Cerebellar cortex (tissue), 1 donor: ENCODE data around the gene PLEKHG3.

Experiments
- DNase-seq: peaks from one replicate; pipeline ENCODE4 v3.0.0-alpha.2; 2015; ENCODE audit warnings: low spot score

The PLEKHG3 gene

DNA sequence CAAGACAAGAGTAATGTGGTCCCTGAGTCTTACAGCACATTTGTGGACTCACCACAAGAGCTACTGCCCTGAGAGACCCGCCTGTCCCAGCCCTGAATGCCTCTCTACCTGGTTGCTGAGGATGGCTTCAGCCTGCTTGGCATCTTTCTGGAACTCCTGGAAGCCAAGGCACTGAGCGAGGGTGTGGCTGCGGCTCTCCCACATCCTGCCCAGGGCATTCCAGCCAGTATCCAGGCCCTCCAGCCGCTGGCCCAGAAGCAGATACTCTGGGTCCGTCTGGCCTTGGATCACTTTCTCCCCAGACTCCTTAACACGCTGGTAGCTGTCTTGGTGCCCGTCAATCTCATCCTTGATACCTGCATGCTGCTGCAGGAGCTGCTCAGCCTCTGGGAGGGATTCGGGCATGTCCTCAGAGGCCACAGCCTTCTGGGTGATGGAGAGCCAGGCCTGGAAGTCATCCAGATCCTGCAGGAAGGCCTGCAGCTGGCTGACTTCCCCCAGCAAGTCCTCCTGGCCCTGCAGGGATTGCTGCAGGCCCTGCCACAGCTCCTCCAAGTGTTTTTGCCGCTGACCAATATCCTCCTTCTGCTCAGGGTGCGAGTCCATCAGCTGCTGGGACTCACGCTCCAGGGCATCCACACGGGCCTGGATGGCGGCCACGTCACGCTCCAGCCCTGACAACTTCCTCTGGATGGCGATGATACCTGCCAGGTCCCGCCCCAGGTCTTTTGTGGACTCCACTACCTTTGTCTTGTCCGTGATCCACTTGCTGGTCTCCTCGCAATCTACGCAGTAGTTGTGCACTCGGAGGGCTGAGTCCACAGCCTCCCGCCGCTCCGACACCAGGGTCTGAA, 82.3 kb downstream of the PLEKHG3 start:
- DNase-seq = no peak

- DNase-seq = no peak
Measured at GRCh38 chr14:64787619-64788018, 83.4 kb downstream of the PLEKHG3 start.

DNA sequence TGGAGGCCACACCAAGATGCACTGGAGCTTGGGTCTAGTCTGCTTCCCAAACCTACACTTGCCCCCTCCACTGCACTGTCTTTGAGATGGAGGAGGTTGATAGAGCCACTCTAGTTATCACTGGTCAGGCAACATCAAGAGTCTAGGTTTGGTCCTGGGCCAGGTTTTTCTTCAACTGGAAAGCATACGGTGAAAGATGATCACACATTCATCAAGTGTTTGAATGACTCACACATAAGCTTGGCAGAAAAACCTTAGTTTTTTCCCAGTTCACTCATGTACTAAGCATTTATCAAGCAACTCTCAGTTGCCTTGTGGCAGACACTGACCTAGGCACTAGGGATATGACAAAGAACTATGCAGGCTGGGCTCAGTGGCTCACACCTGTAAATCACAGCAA, 84.5 kb downstream of the PLEKHG3 start:
- DNase-seq = no peak

GRCh38 chr14:64789696-64790095, 85.5 kb downstream of the PLEKHG3 start:
- DNase-seq = no peak

- no peak for DNase-seq
Measured at GRCh38 chr14:64790478-64790877, 86.3 kb downstream of the PLEKHG3 start.

DNA sequence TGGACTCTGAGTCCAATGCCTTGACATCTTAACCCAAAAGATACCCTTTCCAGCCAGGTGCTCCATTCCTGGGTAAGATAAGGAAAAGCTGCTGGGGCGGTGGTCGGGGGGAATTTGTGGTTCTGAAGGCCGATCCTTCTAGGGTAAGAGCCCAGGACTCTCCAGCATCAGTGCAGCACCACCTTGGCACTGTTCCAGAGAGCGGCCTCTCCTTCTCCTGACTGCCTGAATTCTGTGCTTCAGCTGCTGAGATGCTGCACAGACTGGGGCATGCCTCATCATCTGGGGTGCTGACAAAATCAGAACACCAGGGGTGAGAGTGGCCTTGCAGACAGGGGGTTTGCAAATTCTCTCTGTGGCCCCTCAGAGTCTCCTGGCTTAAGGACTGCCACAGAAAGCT, 88.0 kb downstream of the PLEKHG3 start:
- DNase-seq = no peak

DNA sequence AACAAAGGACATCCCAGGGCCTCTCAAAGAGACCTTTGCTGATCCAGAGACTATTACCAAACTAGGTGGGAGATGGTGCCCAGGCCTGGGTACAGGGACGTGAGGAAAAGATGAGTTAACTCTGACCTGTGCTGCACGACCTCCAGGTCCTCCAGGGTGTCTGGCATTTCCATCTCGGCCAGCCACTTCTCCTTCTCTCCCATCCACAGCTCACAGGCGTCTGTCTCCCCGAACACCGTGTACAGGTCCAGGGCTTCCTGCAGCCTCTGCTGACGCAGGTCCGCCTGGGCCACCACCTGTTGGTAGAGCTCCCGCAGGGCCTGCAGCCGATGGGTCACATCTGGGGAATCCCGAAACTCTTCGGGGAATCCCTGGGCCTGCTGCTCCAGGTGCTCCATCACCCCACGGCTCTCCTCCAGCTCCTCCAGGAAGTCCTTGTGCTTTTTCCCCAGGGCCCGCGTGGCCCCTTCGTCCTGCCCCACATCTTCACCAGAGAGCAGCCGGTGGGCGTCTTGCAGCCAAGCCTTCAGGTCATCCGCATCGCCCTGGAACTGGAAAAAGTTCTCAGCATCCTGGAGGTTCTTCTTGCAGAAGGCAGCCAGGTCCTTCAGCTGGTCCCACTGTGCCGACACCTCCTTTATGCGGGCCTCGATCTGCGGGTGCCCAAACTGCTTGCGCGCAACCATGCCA, 88.8 kb downstream of the PLEKHG3 start:
- no peak for DNase-seq

- no peak for DNase-seq
Measured at GRCh38 chr14:64795211-64795610, 91.0 kb downstream of the PLEKHG3 start.

DNA sequence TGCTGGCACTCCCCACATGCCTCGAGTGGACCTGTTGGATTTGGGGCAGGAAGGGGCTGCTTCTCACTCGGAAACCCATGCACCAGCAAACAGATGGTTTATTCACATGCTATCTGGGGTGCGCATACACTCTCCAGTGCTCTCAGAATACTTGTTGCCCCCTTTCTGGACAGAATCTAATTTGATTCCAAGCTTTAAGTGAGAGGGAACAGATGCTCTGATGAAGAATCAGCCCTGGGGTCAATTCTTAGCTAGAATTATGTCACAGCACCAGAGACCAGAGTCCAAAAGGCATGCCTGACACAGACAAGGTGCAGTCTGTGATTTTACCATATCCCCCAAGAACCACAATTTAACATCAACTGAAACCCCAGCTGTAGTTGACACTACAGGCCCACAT, 91.7 kb downstream of the PLEKHG3 start:
- DNase-seq = no peak

DNA sequence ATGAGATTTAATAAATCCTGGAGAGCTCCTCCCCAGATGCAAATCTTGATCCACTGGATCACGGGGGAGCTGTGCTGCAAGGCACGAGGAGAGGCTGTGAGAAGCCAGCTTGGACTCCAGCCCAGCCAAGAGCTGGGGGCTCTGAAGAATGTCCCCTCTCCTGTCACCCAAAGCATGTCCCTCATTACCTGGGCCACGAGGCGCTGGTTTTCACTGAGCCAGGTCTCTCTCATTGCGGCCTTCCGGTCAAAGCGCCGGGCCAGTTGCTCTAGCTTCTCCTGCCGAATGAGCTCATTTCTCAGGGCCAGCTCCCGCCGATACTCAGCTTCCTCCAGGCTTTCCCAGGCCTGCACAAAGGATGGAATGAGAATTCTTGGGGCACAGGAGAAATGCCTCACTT, 92.1 kb downstream of the PLEKHG3 start:
- no peak for DNase-seq

DNA sequence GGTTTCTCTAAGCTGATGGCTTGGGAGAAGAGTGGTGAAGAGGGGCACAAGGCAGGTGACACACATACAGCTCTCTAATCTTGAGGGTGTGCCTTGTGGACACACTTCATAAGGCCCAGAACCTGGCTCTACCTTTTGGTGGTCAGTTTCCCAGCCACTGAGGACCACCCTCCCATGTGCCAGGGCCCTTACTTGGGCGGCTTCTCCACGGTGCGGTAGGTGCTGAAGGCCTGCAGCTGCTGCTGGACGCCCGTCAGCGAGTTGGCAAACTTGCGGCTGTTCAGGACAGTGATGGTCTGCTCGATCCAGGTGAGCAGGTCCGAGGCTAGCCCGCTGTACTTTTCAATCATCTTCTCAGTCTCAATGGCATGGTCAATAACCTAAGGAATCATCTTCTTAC, 95.3 kb downstream of the PLEKHG3 start:
- no peak for DNase-seq
